Stomach smooth muscle (tissue), 2 donors: ENCODE measurements around the gene RHOF.
"Not testable (repeated sequence)": the region's sequence is repeated elsewhere in the genome, so short reads cannot be mapped to it uniquely, and the experiment has no call there.

ENCODE experiments used
- H3K27ac ChIP-seq: one replicate; pipeline ENCODE4 v1.7.0; 2013; ENCODE audit warnings: mild to moderate bottlenecking, low read length, inconsistent platforms
- H3K27me3 ChIP-seq, 2 donors: one replicate each; pipeline ENCODE4 v1.7.0; 2013; ENCODE audit warnings: low read length in 2 of 2; ENCODE audit not compliant: insufficient read depth in 2 of 2, control insufficient read depth in 1 of 2
- H3K36me3 ChIP-seq, 2 donors: one replicate each; pipeline ENCODE4 v1.7.0; 2013; ENCODE audit warnings: low read length in 2 of 2; ENCODE audit not compliant: control insufficient read depth in 2 of 2, insufficient read depth in 2 of 2
- H3K4me1 ChIP-seq: one replicate; pipeline ENCODE4 v1.7.0; 2013; ENCODE audit warnings: low read length; ENCODE audit not compliant: control insufficient read depth, insufficient read depth
- H3K4me3 ChIP-seq, 2 donors: one replicate each; pipeline ENCODE4 v1.7.0; 2013; ENCODE audit warnings: low read length in 2 of 2
- H3K9ac ChIP-seq, 2 donors: one replicate each; pipeline ENCODE4 v1.7.0; 2013; ENCODE audit warnings: low read length in 2 of 2, mild to moderate bottlenecking in 1 of 2
- H3K9me3 ChIP-seq, 2 donors: one replicate each; pipeline ENCODE4 v1.7.0; 2013; ENCODE audit warnings: low read length in 2 of 2; ENCODE audit not compliant: control insufficient read depth in 2 of 2
- donor health status: healthy.
- donor health status: Pancreatic carcinoma.

The RHOF gene

DNA sequence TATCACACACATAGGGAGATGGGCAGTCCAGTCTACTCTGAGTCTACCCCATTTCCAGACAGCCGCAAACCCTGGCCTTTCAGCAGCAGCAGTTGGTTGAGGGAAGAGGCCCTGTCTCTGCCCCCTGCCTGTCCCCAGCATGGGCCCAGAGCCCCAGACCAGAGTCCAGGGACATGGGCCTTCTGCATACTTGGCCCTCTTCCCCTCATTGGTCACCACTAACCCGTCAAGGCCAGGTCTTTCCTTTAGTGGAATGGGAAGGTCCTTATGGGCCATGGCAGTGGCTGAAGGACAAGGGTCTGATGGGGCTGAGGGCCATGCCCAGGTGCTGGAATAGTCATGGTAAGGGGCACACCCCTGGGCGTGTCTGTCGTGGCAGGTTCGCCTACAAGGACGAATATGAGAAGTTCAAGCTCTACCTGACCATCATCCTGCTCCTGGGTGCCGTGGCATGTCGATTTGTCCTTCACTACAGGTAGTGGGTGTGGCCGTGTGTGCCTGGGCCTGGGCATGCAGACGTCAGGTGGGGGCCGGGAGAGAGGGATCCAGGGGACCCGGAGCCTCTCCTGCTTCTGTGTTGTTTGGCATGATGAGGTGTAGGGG, 41.6 kb downstream of the RHOF start:
- Histone ChIP-seq H3K27ac (no peak overlapping the region), H3K9me3 (no peaks in the 10 kb centered on the region), H3K27me3 (no peaks in the 10 kb centered on the region), H3K36me3 (peaks cover 7 to 12% of the 10 kb centered on the region in 2 donors), H3K4me1 (peaks cover 16% of the 10 kb centered on the region), H3K4me3 (no peak overlapping the region), H3K9ac (no peak overlapping the region)

- peaks cover 7 to 12% of the 10 kb centered on the region in 2 donors for H3K36me3 ChIP-seq
These were observed 42.5 kb downstream of the RHOF start for GRCh38 chr12:121751034-121751433.

GRCh38 chr12:121750507-121750955, 43.0 kb downstream of the RHOF start:
- H3K4me1 ChIP-seq, result peaks cover 16% of the 10 kb centered on the region
- H3K9me3 ChIP-seq, result no peaks in the 10 kb centered on the region
- H3K36me3 ChIP-seq, result peaks cover 7 to 12% of the 10 kb centered on the region in 2 donors
- no peak overlapping the region for H3K9ac ChIP-seq
- H3K27ac ChIP-seq, result no peak overlapping the region
- H3K27me3 ChIP-seq, result no peaks in the 10 kb centered on the region
- no peak overlapping the region for H3K4me3 ChIP-seq

More at GRCh38 chr12:121751034-121751433, 42.5 kb downstream of the RHOF start:
- Histone ChIP-seq H3K4me1 (peaks cover 16% of the 10 kb centered on the region), H3K9me3 (no peaks in the 10 kb centered on the region), H3K9ac (no peak overlapping the region), H3K27me3 (no peaks in the 10 kb centered on the region), H3K27ac (no peak overlapping the region), H3K4me3 (no peak overlapping the region)

DNA sequence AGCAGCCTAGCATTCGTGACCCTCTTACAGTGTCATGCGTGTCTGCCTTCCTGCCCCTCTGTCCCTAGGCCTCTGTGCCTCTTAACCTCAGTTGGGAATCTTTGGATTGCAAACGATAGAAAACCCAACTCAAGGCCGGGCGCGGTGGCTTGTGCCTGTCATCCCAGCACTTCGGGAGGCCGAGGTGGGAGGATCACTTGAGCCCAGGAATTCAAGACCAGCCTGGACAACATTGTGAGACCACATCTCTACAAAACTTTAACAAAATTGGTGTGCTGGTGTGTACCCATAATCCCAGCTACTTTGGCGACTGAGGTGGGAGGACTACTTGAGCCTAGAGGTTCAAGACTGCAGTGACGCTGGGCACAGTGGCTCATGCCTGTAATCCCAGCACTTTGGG, 44.2 kb downstream of the RHOF start:
- H3K27ac ChIP-seq, result no peak overlapping the region
- no peaks in the 10 kb centered on the region for H3K27me3 ChIP-seq
- no peaks in the 10 kb centered on the region for H3K9me3 ChIP-seq
- peaks cover 7 to 12% of the 10 kb centered on the region in 2 donors for H3K36me3 ChIP-seq
- H3K9ac ChIP-seq, result no peak overlapping the region
- peaks cover 10% of the 10 kb centered on the region for H3K4me1 ChIP-seq
- no peak overlapping the region for H3K4me3 ChIP-seq

GRCh38 chr12:121748571-121749265, 44.8 kb downstream of the RHOF start:
- H3K27me3 ChIP-seq, result no peaks in the 10 kb centered on the region
- peaks cover 5% of the 10 kb centered on the region for H3K4me1 ChIP-seq
- H3K36me3 ChIP-seq, result peaks cover 7 to 14% of the 10 kb centered on the region in 2 donors
- H3K9ac ChIP-seq, result peak overlapping the region in 1 of 2 donors; percentile 32
- H3K9me3 ChIP-seq, result no peaks in the 10 kb centered on the region
- peak overlapping the region; percentile 6 for H3K27ac ChIP-seq
- H3K4me3 ChIP-seq, result no peak overlapping the region

- no peaks in the 10 kb centered on the region for H3K27me3 ChIP-seq
- H3K36me3 ChIP-seq, result peaks cover 7 to 14% of the 10 kb centered on the region in 2 donors
- H3K4me1 ChIP-seq, result peaks cover 2% of the 10 kb centered on the region
- H3K27ac ChIP-seq, result peak overlapping the region; percentile 6
- H3K9ac ChIP-seq, result peak overlapping the region in 1 of 2 donors; percentile 32
- no peaks in the 10 kb centered on the region for H3K9me3 ChIP-seq
- H3K4me3 ChIP-seq, result no peak overlapping the region
These were observed 45.3 kb downstream of the RHOF start for GRCh38 chr12:121748218-121748570.

DNA sequence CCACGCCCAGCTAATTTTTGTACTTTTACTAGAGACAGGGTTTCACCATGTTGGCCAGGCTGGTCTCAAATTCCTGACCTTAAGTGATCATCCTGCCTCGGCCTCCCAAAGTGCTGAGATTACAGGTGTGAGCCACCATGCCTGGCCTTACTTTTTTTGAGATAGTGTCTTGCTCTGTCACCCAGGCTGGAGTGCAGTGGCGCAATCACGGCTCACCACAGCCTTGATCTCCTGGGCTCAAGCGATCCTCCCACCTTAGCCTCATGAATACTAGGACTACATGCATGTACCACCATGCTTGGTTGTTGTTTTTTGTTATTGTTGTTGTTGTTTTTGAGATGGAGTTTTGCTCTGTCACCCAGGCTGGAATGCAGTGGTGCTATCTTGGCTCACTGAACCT, 47.9 kb downstream of the RHOF start:
- not testable (repeated sequence) for H3K27ac ChIP-seq, H3K36me3 ChIP-seq, H3K4me1 ChIP-seq, H3K9me3 ChIP-seq, H3K4me3 ChIP-seq, H3K9ac ChIP-seq, H3K27me3 ChIP-seq

DNA sequence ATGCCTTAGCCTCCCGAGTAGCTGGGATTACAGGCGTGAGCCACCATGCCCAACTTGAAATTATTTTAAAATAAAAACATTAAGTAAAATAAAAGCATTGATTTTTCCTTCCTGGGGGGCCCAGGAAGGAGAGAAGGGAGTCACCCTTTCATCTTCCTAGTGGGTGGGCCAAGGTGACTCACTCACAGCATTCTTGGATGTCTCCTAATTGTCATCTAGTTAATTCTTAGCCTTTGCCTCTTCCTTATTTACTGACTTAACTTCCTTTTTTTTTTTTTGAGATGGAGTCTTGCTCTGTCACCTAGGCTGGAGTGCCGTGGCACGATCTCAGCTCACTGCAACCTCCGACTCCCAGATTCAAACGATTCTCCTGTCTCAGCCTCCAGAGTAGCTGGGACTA, 51.7 kb downstream of the RHOF start:
- Histone ChIP-seq H3K36me3 (peaks cover 0 to 2% of the 10 kb centered on the region in 2 donors), H3K4me3 (no peak overlapping the region), H3K9me3 (no peaks in the 10 kb centered on the region), H3K27ac (no peak overlapping the region), H3K9ac (no peak overlapping the region), H3K4me1 (no peaks in the 10 kb centered on the region), H3K27me3 (no peaks in the 10 kb centered on the region)

DNA sequence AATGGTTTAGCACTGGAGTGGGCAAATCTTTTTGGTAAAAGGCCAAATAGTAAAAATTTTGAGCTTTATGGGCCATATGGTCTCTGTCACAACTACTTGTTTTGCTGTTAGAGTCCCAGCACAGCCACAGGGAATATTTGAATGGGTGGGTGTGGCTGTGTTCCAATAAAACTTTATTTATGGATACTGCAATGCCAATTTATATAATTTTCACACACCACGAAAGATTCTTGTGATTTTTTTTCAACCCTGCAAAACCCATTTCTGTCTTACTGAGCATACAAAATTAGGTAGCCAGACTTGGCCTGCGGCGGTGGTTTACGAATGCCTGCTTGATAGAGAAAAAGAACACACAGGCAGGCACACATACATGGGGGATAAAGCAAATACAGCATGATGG, 52.6 kb downstream of the RHOF start:
- H3K36me3 ChIP-seq, result peaks cover 0 to 2% of the 10 kb centered on the region in 2 donors
- H3K9me3 ChIP-seq, result no peaks in the 10 kb centered on the region
- no peak overlapping the region for H3K9ac ChIP-seq
- H3K27ac ChIP-seq, result no peak overlapping the region
- no peak overlapping the region for H3K4me3 ChIP-seq
- no peaks in the 10 kb centered on the region for H3K4me1 ChIP-seq
- no peaks in the 10 kb centered on the region for H3K27me3 ChIP-seq

DNA sequence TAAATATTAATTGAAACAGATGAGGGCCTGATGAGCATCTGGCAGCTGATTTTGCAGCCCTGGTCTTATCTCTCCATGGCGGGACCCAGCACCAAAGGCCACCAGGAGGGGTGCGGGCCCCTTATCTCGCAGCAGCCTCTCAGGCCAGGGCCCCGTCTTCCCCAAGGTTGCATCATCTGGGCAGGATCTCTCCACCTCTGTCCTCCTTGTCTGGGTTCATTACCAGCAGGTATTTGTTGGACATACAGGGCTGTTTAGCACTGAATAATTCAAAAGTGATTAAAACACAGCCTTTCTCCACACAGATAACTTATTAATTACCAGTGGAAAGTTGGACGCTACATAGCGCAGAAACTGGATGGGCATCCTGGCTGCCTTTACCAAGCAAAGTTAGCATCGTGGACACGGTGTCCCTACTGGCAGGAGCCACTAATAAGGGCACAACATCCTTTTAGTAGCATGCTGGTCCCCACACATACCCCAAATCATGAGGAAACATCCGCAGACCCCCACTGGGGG, 55.1 kb downstream of the RHOF start:
- no peaks in the 10 kb centered on the region for H3K4me1 ChIP-seq
- no peak overlapping the region for H3K9ac ChIP-seq
- H3K9me3 ChIP-seq, result no peaks in the 10 kb centered on the region
- no peak overlapping the region for H3K4me3 ChIP-seq
- H3K36me3 ChIP-seq, result no peaks in the 10 kb centered on the region
- H3K27me3 ChIP-seq, result no peaks in the 10 kb centered on the region
- H3K27ac ChIP-seq, result no peak overlapping the region

DNA sequence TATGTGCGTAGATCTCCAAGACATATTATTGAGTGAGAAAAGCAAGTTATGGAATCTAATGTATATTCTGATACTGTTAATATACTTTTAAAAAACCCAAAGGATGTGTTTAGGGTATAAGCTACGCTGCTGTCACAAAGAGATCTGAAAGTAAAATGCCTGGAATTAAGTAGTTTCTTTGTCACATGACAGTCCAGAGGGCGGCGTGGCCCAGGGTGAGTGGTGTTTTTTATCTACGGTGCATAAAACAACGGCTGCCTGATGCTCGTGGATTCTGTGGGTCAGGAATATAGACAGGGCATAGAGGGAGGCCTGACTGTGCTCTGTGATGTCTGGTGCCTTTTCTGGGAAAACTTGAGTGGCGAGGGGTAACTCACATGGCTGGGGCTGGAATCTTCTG, 59.6 kb downstream of the RHOF start:
- Histone ChIP-seq H3K36me3 (no peaks in the 10 kb centered on the region), H3K27ac (no peak overlapping the region), H3K9me3 (no peaks in the 10 kb centered on the region), H3K4me1 (no peaks in the 10 kb centered on the region), H3K27me3 (no peaks in the 10 kb centered on the region), H3K9ac (no peak overlapping the region), H3K4me3 (no peak overlapping the region)
